C4-2B (cell line): ENCODE results near the gene BCL2L14.

Source experiments
- H3K27ac ChIP-seq: fragments of 450-650 bp; 2 replicates; pipeline ENCODE4 v1.5.1; 2017
- CTCF ChIP-seq: fragments of 450-650 bp; conservative IDR thresholded peaks from 2 replicates; pipeline ENCODE4 v1.5.1; 2017; ENCODE audit warnings: mild to moderate bottlenecking
- ZFX ChIP-seq: fragments of 450-650 bp; IDR thresholded peaks from 2 replicates; pipeline ENCODE4 v1.6.1; 2017

BCL2L14 gene

GRCh38 chr12:12029653-12030052 is 41.1 kb upstream of the BCL2L14 start:
- TF ChIP-seq CTCF (no peak), ZFX (no peak)
- no peak overlapping the region for H3K27ac ChIP-seq

- H3K27ac ChIP-seq = peak overlapping the region; percentile 47
- no peak for TF ChIP-seq ZFX
- no peak for TF ChIP-seq CTCF
Observed at GRCh38 chr12:12032260-12032791, 38.4 kb upstream of the BCL2L14 start.

- peak overlapping the region; percentile 47 for H3K27ac ChIP-seq
- TF ChIP-seq ZFX = no peak
- TF ChIP-seq CTCF = peak; percentile 93
Observed at GRCh38 chr12:12032851-12033797, 37.6 kb upstream of the BCL2L14 start.

- no peak for TF ChIP-seq ZFX
- TF ChIP-seq CTCF = no peak
- H3K27ac ChIP-seq = no peak overlapping the region
Observed at GRCh38 chr12:12033824-12034223, 36.9 kb upstream of the BCL2L14 start.

- H3K27ac ChIP-seq = no peak overlapping the region
- no peak for TF ChIP-seq ZFX
- TF ChIP-seq CTCF = no peak
Observed at GRCh38 chr12:12034344-12034743, 36.4 kb upstream of the BCL2L14 start.

GRCh38 chr12:12035229-12035628 is 35.5 kb upstream of the BCL2L14 start:
- TF ChIP-seq ZFX = no peak
- TF ChIP-seq CTCF = no peak

GRCh38 chr12:12036901-12037300 is 33.8 kb upstream of the BCL2L14 start:
- no peak overlapping the region for H3K27ac ChIP-seq
- TF ChIP-seq ZFX (no peak), CTCF (no peak)

More at GRCh38 chr12:12035229-12035628, 35.5 kb upstream of the BCL2L14 start:
- no peak overlapping the region for H3K27ac ChIP-seq
